GM12878 (cell line): ENCODE data around the gene TAPBP. TPM values are rescaled to one million over a fixed set of nuclear protein-coding genes. Genes with fewer than 3 reads are reported as not detected.

Experiments
- ATAC-seq: fragments of 200-7000 bp; cut with Tn5 transposase; 3 replicates; pipeline ENCODE4 v1.9.1; 2020; ENCODE audit warnings: mild to moderate bottlenecking, moderate library complexity
- BruUV-seq: library from RNA; stranded (reverse); fragments of 400-500 nt; replicated peaks from 2 replicates; lab custom pipeline; 2021; lab: Mats Ljungman, UMichigan
- CTCF ChIA-PET: fragments of 300-600 bp; sonication (Branson Sonifier 250); formaldehyde crosslinking; extraction: SDS; loops from one replicate; lab custom pipeline; 2021; ENCODE audit warnings: inconsistent platforms; lab: Yijun Ruan, JAX
- POLR2A ChIA-PET: fragments of 350-600 bp; formaldehyde crosslinking; extraction: SDS; loops from one replicate; lab custom pipeline; 2021; ENCODE audit warnings: inconsistent platforms; lab: Charles Lee
- RAD21 ChIA-PET: fragments of 300-600 bp; sonication (Branson Sonifier 250); formaldehyde crosslinking; loops from one replicate; lab custom pipeline; 2023; ENCODE audit warnings: antibody characterized with exemption; ENCODE audit not compliant: unreplicated experiment; lab: Charles Lee
- SMC1A ChIA-PET: fragments of 300-600 bp; sonication (Branson Sonifier 250); formaldehyde crosslinking; loops from one replicate; lab custom pipeline; 2023; ENCODE audit not compliant: unreplicated experiment, uncharacterized antibody; lab: Charles Lee
- DNase-seq: peaks from one replicate; pipeline ENCODE4 v3.0.0-alpha.2; 2011; ENCODE audit warnings: low read depth, low spot score
- FAIRE-seq: peaks from 3 replicates; lab custom pipeline; 2011; peaks lifted over from hg19 to GRCh38; lab: Jason Lieb, UNC
- H2AFZ ChIP-seq: 2 replicates; pipeline ENCODE4 v1.6.0; 2011; ENCODE audit warnings: low read depth, low read length, control low read depth; ENCODE audit not compliant: control insufficient read depth
- H3K27ac ChIP-seq: 2 replicates; pipeline ENCODE4 v1.5.1; 2011; ENCODE audit warnings: control low read depth; ENCODE audit not compliant: control insufficient read depth, insufficient read depth
- H3K27me3 ChIP-seq, 2 experiments: replicated peaks in 1 of 2; 2 replicates each; pipeline versions ENCODE4 v1.6.0 to v1.6.1; 2011; ENCODE audit warnings: low read length in 1 of 2; ENCODE audit not compliant: control insufficient read depth in 2 of 2, insufficient read depth in 2 of 2
- H3K36me3 ChIP-seq, 2 experiments: 2 replicates each; pipeline ENCODE4 v1.5.1; 2011; ENCODE audit warnings: low read length in 1 of 2; ENCODE audit not compliant: control insufficient read depth in 2 of 2, insufficient read depth in 2 of 2
- H3K4me1 ChIP-seq: 2 replicates; pipeline ENCODE4 v1.6.1; 2011; ENCODE audit warnings: mild to moderate bottlenecking, low read length, moderate library complexity, mixed read lengths; ENCODE audit not compliant: control insufficient read depth, insufficient read depth
- H3K4me2 ChIP-seq: 2 replicates; pipeline ENCODE4 v1.6.0; 2011; ENCODE audit warnings: control low read depth; ENCODE audit not compliant: control insufficient read depth, insufficient read depth
- H3K4me3 ChIP-seq: fragments of 200-600 bp; sonication (generic); 2 replicates; pipeline ENCODE4 v1.5.1; 2016
- H3K79me2 ChIP-seq: 2 replicates; pipeline ENCODE4 v1.6.0; 2011; ENCODE audit warnings: low read length; ENCODE audit not compliant: control insufficient read depth, insufficient read depth
- H3K9ac ChIP-seq: 2 replicates; pipeline ENCODE4 v1.8.0; 2011; ENCODE audit warnings: low read length, control low read depth, mixed read lengths; ENCODE audit not compliant: control insufficient read depth, insufficient read depth
- H3K9me3 ChIP-seq: replicated peaks from 3 replicates; pipeline ENCODE4 v1.5.1; 2011; ENCODE audit warnings: mild to moderate bottlenecking, low read length; ENCODE audit not compliant: control insufficient read depth, insufficient read depth
- H4K20me1 ChIP-seq: 2 replicates; pipeline ENCODE4 v1.6.0; 2011; ENCODE audit not compliant: control insufficient read depth, insufficient read depth
- BACH1 ChIP-seq: fragments of 450-650 bp; IDR thresholded peaks from 2 replicates; pipeline ENCODE4 v1.6.1; 2017; ENCODE audit warnings: mild to moderate bottlenecking, borderline replicate concordance
- BCL3 ChIP-seq: IDR thresholded peaks from 2 replicates; pipeline ENCODE4 v1.6.1; 2011; ENCODE audit warnings: borderline replicate concordance, low read depth, mild to moderate bottlenecking, moderate library complexity, low read length; ENCODE audit not compliant: insufficient read depth, poor library complexity, severe bottlenecking
- FOXM1 ChIP-seq: IDR thresholded peaks from 2 replicates; pipeline ENCODE4 v1.6.1; 2012; ENCODE audit warnings: low read depth, mild to moderate bottlenecking, inconsistent platforms, low read length, moderate library complexity
- NKRF ChIP-seq: fragments of 450-650 bp; conservative IDR thresholded peaks from 2 replicates; pipeline ENCODE4 v1.6.1; 2017; ENCODE audit warnings: mild to moderate bottlenecking, moderate library complexity
- NR2C1 ChIP-seq: fragments of 450-650 bp; IDR thresholded peaks from 2 replicates; pipeline ENCODE4 v1.6.1; 2017; ENCODE audit warnings: antibody characterized with exemption, mild to moderate bottlenecking, moderate library complexity
- STAT1 ChIP-seq: fragments of 450-650 bp; conservative IDR thresholded peaks from 2 replicates; pipeline ENCODE4 v1.6.1; 2014; ENCODE audit warnings: antibody characterized with exemption, mild to moderate bottlenecking
- TCF7 ChIP-seq: IDR thresholded peaks from 2 replicates; pipeline ENCODE4 v1.6.1; 2014; ENCODE audit warnings: antibody characterized with exemption, borderline replicate concordance
- YY1 ChIP-seq: IDR thresholded peaks from 2 replicates; pipeline ENCODE4 v1.6.1; 2011; ENCODE audit warnings: low read depth, mild to moderate bottlenecking, low read length
- ZBTB33 ChIP-seq: fragments of 450-650 bp; IDR thresholded peaks from 2 replicates; pipeline ENCODE4 v1.6.1; 2017; ENCODE audit warnings: mild to moderate bottlenecking
- WGBS: methylation state at CpG from one replicate; pipeline ENCODE4 v1.1.6; 2016; ENCODE audit warnings: low lambda C conversion rate; ENCODE audit not compliant: insufficient replicate concordance, insufficient coverage; ENCODE audit errors: missing lambda C conversion rate; 5-methylcytosine and 5-hydroxymethylcytosine counted together
- in situ Hi-C: fragments of 300-500 bp; cut with MboI; formaldehyde crosslinking; loops from 9 replicates; pipeline ENCODE4 v1.14.3; 2018; ENCODE audit warnings: mixed read lengths
- intact Hi-C: fragments of 100-400 bp; cut with micrococcal nuclease; formaldehyde crosslinking; loops from one replicate; pipeline ENCODE4 v1.14.2; 2022; ENCODE audit not compliant: unreplicated experiment
- polyA plus RNA-seq, 11 experiments: library from polyadenylated mRNA; depleted of rRNA in 4 of 11; unstranded in 6 of 11; stranded (reverse) in 5 of 11; fragments of >200 nt; fragmentation: Nextera tagmentation in 4 of 11; fragmentation: Illumina TruSeq in 1 of 11; extraction: Ambion mirVana in 4 of 11; extraction: Trizol in 1 of 11; gene quantifications; 1 replicate in 1 of 11; 2 replicates in 10 of 11; pipeline versions ENCODE4 v1.2.1 to v1.2.3, GENCODE V29; 2011 to 2016; ENCODE audit warnings: inconsistent platforms in 2 of 11, missing spikeins in 2 of 11, low read depth in 1 of 11
- total RNA-seq, 4 experiments: library from RNA; depleted of rRNA in 3 of 4; stranded (reverse); fragments of >200 nt in 3 of 4; fragmentation: Illumina TruSeq in 1 of 4; extraction: Trizol in 1 of 4; gene quantifications; 2 replicates each; pipeline versions ENCODE4 v1.2.1 to v1.2.3, GENCODE V29; 2013 to 2021

The TAPBP gene
- total and polyA plus RNA-seq, 10 of the 15 experiments (the other 5 are each of a cell fraction or from before 2014, with no cell fraction given): 14.6 to 210 (median 78.1) TPM

- TF ChIP-seq NKRF (no peak), BCL3 (no peak), BACH1 (no peak)
Measured at GRCh38 chr6:33250731-33251130, 63.1 kb downstream of the TAPBP start (continued).

GRCh38 chr6:33249732-33250630, 63.9 kb downstream of the TAPBP start:
- TSS peak; percentile 87 for BruUV-seq
- peak overlapping the region; percentile 97 for H3K9ac ChIP-seq
- peak overlapping the region; percentile 94 for H3K27ac ChIP-seq
- no peak; the same call in 2 of the 3 replicates for ATAC-seq
- 14% methylated on average over 15 of the region's 15 CpGs for WGBS
- no peaks in the 10 kb centered on the region for H4K20me1 ChIP-seq
- intact Hi-C loops (loop anchor here (1.0 to 5.0 kb wide), 3 partner anchors 77 to 248 kb away; no protein-coding TSS in a partner anchor), in situ Hi-C loops (loop anchor here (5.0 kb wide), 2 partner anchors 133 to 248 kb away; no protein-coding TSS in a partner anchor)
- no peaks in the 10 kb centered on the region for H3K27me3 ChIP-seq
- H2AFZ ChIP-seq: peak overlapping the region; percentile 94
- peak overlapping the region; percentile 70 for H3K4me3 ChIP-seq
- ChIA-PET RAD21 (interaction anchor here (1.0 to 3.5 kb wide), 23 partner anchors 10 to 278 kb away, joined by 3 to 25 read pairs (median 10); partner anchors contain the start of genes HLA-DPA1, HSD17B8, PFDN6 and RGL2), CTCF (interaction anchor here (0.7 to 5.5 kb wide), 25 partner anchors 11 to 316 kb away, joined by 3 to 53 read pairs (median 13); partner anchors contain the start of genes B3GALT4, HSD17B8, RGL2 and RING1), SMC1A (interaction anchor here (0.6 to 4.2 kb wide), 21 partner anchors 19 to 249 kb away, joined by 3 to 34 read pairs (median 4); partner anchors contain the start of genes HLA-DOA, RPS18, RXRB and VPS52), POLR2A (interaction anchor here (0.6 to 5.2 kb wide), 19 partner anchors 12 to 1382 kb away, joined by 3 to 40 read pairs (median 5); partner anchors contain the start of genes B3GALT4, HLA-DPA1, PFDN6 and RGL2)
- DNase-seq: no peak
- H3K4me1 ChIP-seq: peaks cover 10% of the 10 kb centered on the region
- peak overlapping the region; percentile 98 for H3K4me2 ChIP-seq
- FAIRE-seq: peak; percentile 31
- no peaks in the 10 kb centered on the region for H3K9me3 ChIP-seq
- peaks cover 13% of the 10 kb centered on the region for H3K79me2 ChIP-seq
- peaks cover 2 to 12% of the 10 kb centered on the region in 2 experiments; a peak in 2 of 4 replicates for H3K36me3 ChIP-seq
- 0 out of 2 replicates have a peak, but pooled peaks have one; percentile 2 for TF ChIP-seq YY1
- TF ChIP-seq NR2C1: peak; percentile 31
- TF ChIP-seq STAT1: no peak
- no peak for TF ChIP-seq ZBTB33
- TF ChIP-seq NKRF: peak; percentile 65; the same call in 1 of the 2 replicates
- TF ChIP-seq FOXM1: no peak
- no peak for TF ChIP-seq TCF7
